Measurements from ENCODE around the gene HOXA11.

DNA sequence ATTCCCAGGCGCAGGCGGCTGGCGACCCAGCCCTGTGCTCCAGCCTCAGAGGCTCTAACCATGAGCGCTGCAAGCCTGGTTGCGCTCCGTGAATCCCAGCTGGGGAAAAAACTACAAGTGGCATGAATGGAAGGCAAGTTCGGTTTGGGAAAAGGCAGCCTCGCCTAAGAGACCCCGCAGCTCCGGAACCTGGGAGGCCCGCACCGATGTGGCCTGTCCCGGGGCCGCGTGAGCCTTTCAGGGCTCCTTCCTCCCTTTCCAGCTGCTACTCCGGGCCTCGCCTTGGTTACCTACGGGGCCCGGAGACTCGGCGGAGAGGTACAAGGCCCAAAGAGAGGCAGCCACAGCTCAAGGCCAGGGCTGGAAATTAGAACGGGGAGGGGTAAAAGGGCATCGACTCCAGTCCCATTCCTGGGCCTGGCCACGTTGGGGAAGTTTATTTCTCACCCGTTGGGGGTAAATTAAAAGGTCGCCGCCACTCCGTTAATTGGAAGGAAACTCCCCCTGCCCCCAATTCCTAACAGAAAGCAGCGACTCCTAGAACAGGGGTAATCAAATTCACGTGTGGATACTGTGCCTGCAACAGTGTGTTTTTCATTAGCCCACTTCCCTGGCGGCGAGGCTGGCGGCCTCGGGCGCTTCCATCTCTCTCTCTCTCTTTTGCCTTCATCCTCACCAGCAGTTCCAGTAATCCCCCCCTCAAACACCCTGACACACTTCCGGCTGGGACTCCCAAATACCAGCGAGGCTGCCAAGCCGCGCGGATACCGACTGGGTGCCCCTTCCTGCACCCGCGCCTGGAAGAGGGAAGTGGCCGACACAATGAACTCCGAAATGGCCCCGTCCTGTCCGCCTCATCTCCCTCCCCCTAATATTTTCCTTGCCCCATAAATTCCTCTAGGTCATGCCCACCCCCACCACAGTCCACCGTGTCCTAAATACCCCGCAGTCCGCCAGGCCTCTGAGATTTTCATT is 18.2 kb downstream of the HOXA11 start:
- TF ChIP-seq, protein P1, sequence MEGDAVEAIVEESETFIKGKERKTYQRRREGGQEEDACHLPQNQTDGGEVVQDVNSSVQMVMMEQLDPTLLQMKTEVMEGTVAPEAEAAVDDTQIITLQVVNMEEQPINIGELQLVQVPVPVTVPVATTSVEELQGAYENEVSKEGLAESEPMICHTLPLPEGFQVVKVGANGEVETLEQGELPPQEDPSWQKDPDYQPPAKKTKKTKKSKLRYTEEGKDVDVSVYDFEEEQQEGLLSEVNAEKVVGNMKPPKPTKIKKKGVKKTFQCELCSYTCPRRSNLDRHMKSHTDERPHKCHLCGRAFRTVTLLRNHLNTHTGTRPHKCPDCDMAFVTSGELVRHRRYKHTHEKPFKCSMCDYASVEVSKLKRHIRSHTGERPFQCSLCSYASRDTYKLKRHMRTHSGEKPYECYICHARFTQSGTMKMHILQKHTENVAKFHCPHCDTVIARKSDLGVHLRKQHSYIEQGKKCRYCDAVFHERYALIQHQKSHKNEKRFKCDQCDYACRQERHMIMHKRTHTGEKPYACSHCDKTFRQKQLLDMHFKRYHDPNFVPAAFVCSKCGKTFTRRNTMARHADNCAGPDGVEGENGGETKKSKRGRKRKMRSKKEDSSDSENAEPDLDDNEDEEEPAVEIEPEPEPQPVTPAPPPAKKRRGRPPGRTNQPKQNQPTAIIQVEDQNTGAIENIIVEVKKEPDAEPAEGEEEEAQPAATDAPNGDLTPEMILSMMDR (IDR thresholded peaks at IDR 0.05; ENCODE audit: low read depth, low read length, poor library complexity, severe bottlenecking), result no peak
- no peak for TF ChIP-seq EZH2phosphoT487 (IDR thresholded peaks at IDR 0.05; ENCODE audit: borderline replicate concordance, low read length)

Data from DOHH2 (cell line).